ENCODE results near the gene PKDCC.
"Not testable (repeated sequence)": the region's sequence is repeated elsewhere in the genome, so short reads cannot be mapped to it uniquely, and the experiment has no call there.

The PKDCC gene

GRCh38 chr2:42030829-42031228 is 17.0 kb upstream of the PKDCC start:
- DNase-seq = no peak

GRCh38 chr2:42031281-42032223 is 16.3 kb upstream of the PKDCC start:
- DNase-seq = no peak

GRCh38 chr2:42032224-42032620 is 15.6 kb upstream of the PKDCC start:
- no peak for DNase-seq

- DNase-seq = no peak
Observed at GRCh38 chr2:42032745-42033144, 15.1 kb upstream of the PKDCC start.

- DNase-seq = not testable (repeated sequence)
Observed at GRCh38 chr2:42034096-42034495, 13.7 kb upstream of the PKDCC start.

GRCh38 chr2:42035241-42035640 is 12.6 kb upstream of the PKDCC start:
- DNase-seq = no peak

GRCh38 chr2:42036413-42036812 is 11.4 kb upstream of the PKDCC start:
- no peak for DNase-seq

GRCh38 chr2:42036940-42037339 is 10.9 kb upstream of the PKDCC start:
- no peak for DNase-seq

GRCh38 chr2:42040643-42041278 is 7.1 kb upstream of the PKDCC start:
- no peak for DNase-seq

- DNase-seq = no peak
Observed at GRCh38 chr2:42041377-42042127, 6.3 kb upstream of the PKDCC start.

GRCh38 chr2:42042631-42043355 is 5.0 kb upstream of the PKDCC start:
- no peak for DNase-seq

- no peak for DNase-seq
Observed at GRCh38 chr2:42043789-42044394, 3.9 kb upstream of the PKDCC start.

GRCh38 chr2:42044939-42045338 is 2.9 kb upstream of the PKDCC start:
- no peak for DNase-seq

- DNase-seq = no peak
Observed at GRCh38 chr2:42045352-42045751, 2.5 kb upstream of the PKDCC start.

GRCh38 chr2:42045848-42046748 is 1.7 kb upstream of the PKDCC start:
- no peak for DNase-seq

GRCh38 chr2:42046819-42047487 is 868 bp upstream of the PKDCC start:
- no peak for DNase-seq

- no peak for DNase-seq
Observed at GRCh38 chr2:42048299-42049220, 739 bp downstream of the PKDCC start.

- no peak for DNase-seq
Observed at GRCh38 chr2:42049221-42050009, 1.6 kb downstream of the PKDCC start.

Measured in NCI-H1105 (cell line).